Smooth muscle cell (in vitro differentiated cells): ENCODE results near the gene TMEM127. TPM values are rescaled to one million over a fixed set of nuclear protein-coding genes. Genes with fewer than 3 reads are reported as not detected.

ENCODE experiments used
- DNase-seq: peaks from one replicate; lab custom pipeline; 2025; ENCODE audit not compliant: unreplicated experiment; lab: John Stamatoyannopoulos, UW
- H2AFZ ChIP-seq: fragments of 200-600 bp; sonication (generic); 2 replicates; pipeline ENCODE4 v1.6.0; 2016; ENCODE audit warnings: antibody characterized with exemption, low read depth, mild to moderate bottlenecking
- H3F3A ChIP-seq: fragments of 200-600 bp; sonication (generic); 2 replicates; pipeline ENCODE4 v1.6.0; 2017; ENCODE audit warnings: antibody characterized with exemption, low read depth
- H3K27ac ChIP-seq: fragments of 200-600 bp; sonication (generic); 2 replicates; pipeline ENCODE4 v1.5.1; 2016; ENCODE audit warnings: low read depth, mild to moderate bottlenecking
- H3K27me3 ChIP-seq: fragments of 200-600 bp; sonication (generic); 2 replicates; pipeline ENCODE4 v1.6.1; 2016; ENCODE audit warnings: low read depth, mild to moderate bottlenecking
- H3K36me3 ChIP-seq: fragments of 200-600 bp; sonication (generic); 2 replicates; pipeline ENCODE4 v1.5.1; 2016; ENCODE audit warnings: low read depth
- H3K4me1 ChIP-seq: fragments of 200-600 bp; sonication (generic); 2 replicates; pipeline ENCODE4 v1.5.1; 2016; ENCODE audit warnings: low read depth
- H3K4me2 ChIP-seq: fragments of 200-600 bp; sonication (generic); 2 replicates; pipeline ENCODE4 v1.6.0; 2016; ENCODE audit warnings: mild to moderate bottlenecking
- H3K4me3 ChIP-seq: fragments of 200-600 bp; sonication (generic); 2 replicates; pipeline ENCODE4 v1.5.1; 2016; ENCODE audit warnings: mild to moderate bottlenecking
- H3K79me2 ChIP-seq: fragments of 200-600 bp; sonication (generic); 2 replicates; pipeline ENCODE4 v1.6.0; 2016; ENCODE audit warnings: low read depth, mild to moderate bottlenecking
- H3K9ac ChIP-seq: fragments of 200-600 bp; sonication (generic); 2 replicates; pipeline ENCODE4 v1.6.0; 2016; ENCODE audit warnings: low read depth
- H3K9me3 ChIP-seq: fragments of 200-600 bp; sonication (generic); replicated peaks from 2 replicates; pipeline ENCODE4 v1.5.1; 2016; ENCODE audit warnings: low read depth
- H4K20me1 ChIP-seq: fragments of 200-600 bp; sonication (generic); 2 replicates; pipeline ENCODE4 v1.6.0; 2016; ENCODE audit warnings: low read depth
- WGBS: methylation state at CpG from one replicate; pipeline ENCODE4 v1.1.7; 2016; ENCODE audit warnings: low lambda C conversion rate; 5-methylcytosine and 5-hydroxymethylcytosine counted together
- polyA plus RNA-seq: library from polyadenylated mRNA; unstranded; fragments of >200 nt; fragmentation: Nextera tagmentation; extraction: Ambion mirVana; gene quantifications from 2 replicates; pipeline ENCODE4 v1.2.1, GENCODE V29; 2016
- total RNA-seq: library from RNA; depleted of rRNA; stranded (reverse); fragments of >200 nt; gene quantifications from 2 replicates; pipeline ENCODE4 v1.2.3, GENCODE V29; 2014
- TF ChIP-seq, protein P1 (sequence below): fragments of 200-600 bp; sonication (generic); IDR thresholded peaks from 2 replicates; pipeline ENCODE4 v1.5.1; 2017; ENCODE audit warnings: borderline replicate concordance, mild to moderate bottlenecking, antibody characterized with exemption; ENCODE audit not compliant: insufficient read depth, poor library complexity, severe bottlenecking

Gene TMEM127
- total and polyA plus RNA-seq, 2 experiments from 2014 or later: 21.9 to 31.8 TPM

DNA sequence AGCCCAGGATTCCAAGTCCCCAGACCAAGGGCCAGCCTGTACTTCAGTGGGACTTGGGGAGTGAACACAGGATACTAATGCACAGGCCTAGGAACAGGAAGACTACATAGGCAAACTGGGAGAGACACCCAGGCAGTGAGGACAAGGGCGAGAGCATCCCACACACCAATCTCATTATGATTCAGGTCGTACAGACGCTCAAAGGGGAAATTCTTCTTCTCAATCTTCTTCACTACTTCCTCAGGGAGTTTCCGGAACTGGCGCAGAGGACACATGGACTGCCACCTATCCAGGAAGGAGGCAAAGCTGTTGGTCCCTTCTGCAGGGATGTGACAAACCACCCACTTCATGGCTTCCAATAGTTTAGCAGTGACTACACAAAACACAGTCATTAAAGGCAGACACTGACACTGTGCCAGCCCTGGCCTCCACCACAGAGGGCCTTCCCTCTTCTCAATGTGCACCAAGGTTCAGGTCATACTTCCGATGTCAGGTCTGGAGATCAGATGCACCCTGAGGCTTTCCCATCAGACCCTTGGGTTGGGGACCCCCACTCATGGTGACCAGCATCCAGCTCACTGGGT is 21.6 kb upstream of the TMEM127 start:
- DNase-seq: no peak
- Histone ChIP-seq H3K79me2 (no peaks in the 10 kb centered on the region), H3K4me2 (no peak overlapping the region), H4K20me1 (no peaks in the 10 kb centered on the region), H3K27me3 (no peaks in the 10 kb centered on the region), H3K27ac (no peak overlapping the region), H2AFZ (no peak overlapping the region), H3K36me3 (peaks cover 20% of the 10 kb centered on the region), H3K4me1 (no peaks in the 10 kb centered on the region), H3F3A (no peaks in the 10 kb centered on the region), H3K9me3 (no peaks in the 10 kb centered on the region), H3K4me3 (no peak overlapping the region), H3K9ac (no peak overlapping the region)
- TF ChIP-seq, protein P1, sequence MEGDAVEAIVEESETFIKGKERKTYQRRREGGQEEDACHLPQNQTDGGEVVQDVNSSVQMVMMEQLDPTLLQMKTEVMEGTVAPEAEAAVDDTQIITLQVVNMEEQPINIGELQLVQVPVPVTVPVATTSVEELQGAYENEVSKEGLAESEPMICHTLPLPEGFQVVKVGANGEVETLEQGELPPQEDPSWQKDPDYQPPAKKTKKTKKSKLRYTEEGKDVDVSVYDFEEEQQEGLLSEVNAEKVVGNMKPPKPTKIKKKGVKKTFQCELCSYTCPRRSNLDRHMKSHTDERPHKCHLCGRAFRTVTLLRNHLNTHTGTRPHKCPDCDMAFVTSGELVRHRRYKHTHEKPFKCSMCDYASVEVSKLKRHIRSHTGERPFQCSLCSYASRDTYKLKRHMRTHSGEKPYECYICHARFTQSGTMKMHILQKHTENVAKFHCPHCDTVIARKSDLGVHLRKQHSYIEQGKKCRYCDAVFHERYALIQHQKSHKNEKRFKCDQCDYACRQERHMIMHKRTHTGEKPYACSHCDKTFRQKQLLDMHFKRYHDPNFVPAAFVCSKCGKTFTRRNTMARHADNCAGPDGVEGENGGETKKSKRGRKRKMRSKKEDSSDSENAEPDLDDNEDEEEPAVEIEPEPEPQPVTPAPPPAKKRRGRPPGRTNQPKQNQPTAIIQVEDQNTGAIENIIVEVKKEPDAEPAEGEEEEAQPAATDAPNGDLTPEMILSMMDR: no peak
- 96% methylated on average over 6 of the region's 6 CpGs for WGBS

DNA sequence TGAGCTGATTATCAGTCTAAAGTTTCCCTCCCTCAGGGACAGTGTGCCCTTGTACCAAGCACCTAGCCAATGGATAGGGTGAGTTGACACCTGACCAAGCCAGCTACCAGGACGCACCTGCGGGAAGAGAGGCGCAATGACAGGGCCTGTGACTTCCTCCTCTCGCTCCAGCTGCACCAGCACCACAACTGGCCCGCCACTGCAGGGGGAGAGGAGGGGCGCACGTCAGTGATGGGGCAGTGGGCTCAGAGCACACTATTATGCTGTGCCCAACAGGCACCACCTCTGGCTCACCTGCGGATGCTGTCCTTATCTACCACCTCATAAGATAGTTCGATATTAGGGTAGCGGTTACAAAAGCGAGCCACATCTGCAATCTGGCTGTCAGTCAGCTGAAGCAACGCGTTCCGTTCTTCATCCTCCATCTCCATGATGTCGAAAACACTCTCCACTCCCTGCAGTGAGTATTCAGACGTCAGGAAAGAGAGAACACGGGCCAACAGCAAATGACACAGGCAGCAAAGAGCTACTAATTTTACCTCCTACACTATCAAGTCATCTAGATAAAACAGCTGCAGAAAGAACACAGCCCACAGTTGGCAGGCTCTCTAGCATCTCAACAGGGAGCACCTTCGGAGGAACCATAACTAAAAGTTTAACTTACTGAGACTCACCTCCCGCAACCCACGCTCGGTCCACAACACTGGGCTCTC is 11.1 kb upstream of the TMEM127 start:
- Histone ChIP-seq H3K9ac (no peak overlapping the region), H3F3A (peaks cover 8% of the 10 kb centered on the region), H4K20me1 (no peaks in the 10 kb centered on the region), H3K4me3 (no peak overlapping the region), H3K36me3 (peaks cover 6% of the 10 kb centered on the region), H3K4me1 (no peaks in the 10 kb centered on the region), H3K27ac (no peak overlapping the region), H3K79me2 (no peaks in the 10 kb centered on the region), H2AFZ (no peak overlapping the region), H3K27me3 (no peaks in the 10 kb centered on the region), H3K9me3 (no peaks in the 10 kb centered on the region), H3K4me2 (no peak overlapping the region)
- no peak for DNase-seq
- TF ChIP-seq, protein P1: no peak
- WGBS: 97% methylated on average over 21 of the region's 21 CpGs

DNA sequence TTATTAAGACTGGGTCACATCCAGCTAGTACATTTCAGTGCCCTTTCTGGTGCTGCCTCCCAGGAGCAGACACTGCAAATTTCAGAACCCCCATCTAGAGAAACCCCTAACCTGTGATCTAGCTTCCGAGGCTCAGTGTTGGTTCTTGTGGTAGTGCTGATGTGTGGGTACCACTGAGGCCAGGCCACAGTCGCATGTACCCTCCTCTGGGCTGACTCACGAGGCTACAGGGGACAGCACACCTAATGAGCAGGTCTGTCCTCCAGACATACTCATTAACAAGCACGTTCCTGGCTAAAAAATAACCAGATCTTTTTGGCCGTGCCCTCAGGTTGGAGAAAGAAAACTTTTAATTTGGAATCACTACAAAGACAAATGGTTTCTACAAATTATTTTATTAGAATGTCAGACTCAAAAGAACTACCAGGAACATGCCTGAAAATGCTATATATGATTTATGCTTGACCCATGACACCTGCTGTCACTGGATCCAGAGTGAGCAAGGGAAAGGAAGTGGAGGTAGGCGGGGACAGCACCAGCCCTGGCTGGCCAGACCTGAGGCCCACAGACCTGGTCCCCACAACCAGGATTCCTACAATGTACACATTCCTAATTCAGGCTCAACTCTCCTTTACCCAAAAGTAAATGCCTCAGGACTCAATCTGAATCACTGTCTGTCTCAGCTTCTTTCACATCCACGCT is 8.7 kb upstream of the TMEM127 start:
- Histone ChIP-seq H2AFZ (no peak overlapping the region), H3K9me3 (no peaks in the 10 kb centered on the region), H3K27me3 (no peaks in the 10 kb centered on the region), H3K27ac (peak overlapping the region; percentile 44), H3K36me3 (peaks cover 6% of the 10 kb centered on the region), H3K79me2 (no peaks in the 10 kb centered on the region), H3K4me1 (no peaks in the 10 kb centered on the region), H3K4me2 (no peak overlapping the region), H3K4me3 (no peak overlapping the region), H3F3A (peaks cover 10% of the 10 kb centered on the region), H4K20me1 (no peaks in the 10 kb centered on the region), H3K9ac (no peak overlapping the region)
- WGBS: 87% methylated on average over 7 of the region's 7 CpGs
- DNase-seq: no peak
- TF ChIP-seq, protein P1: no peak
